Activated naive CD4-positive, alpha-beta T cell treated with anti-CD3 and anti-CD28 coated beads, Interleukin-2, amount 50 U/mL, for 72 hours (primary cell): ENCODE data around the gene MOB3A. TPM values are rescaled to one million over a fixed set of nuclear protein-coding genes. Genes with fewer than 3 reads are reported as not detected.

Source experiments
- ATAC-seq, 2 donors: fragments of 150-1000 bp; cut with Tn5 transposase; 2 replicates each; pipeline ENCODE4 v1.10.0; 2021; ENCODE audit warnings: mild to moderate bottlenecking in 2 of 2, moderate library complexity in 2 of 2
- DNase-seq, 2 donors: peaks; one replicate each; pipeline ENCODE4 v3.0.0; 2021 to 2022; ENCODE audit warnings: low spot score in 2 of 2
- H3K27ac Mint-ChIP-seq, 2 donors: one replicate each; pipeline ENCODE4 v1.8.0; 2022; ENCODE audit warnings: mild to moderate bottlenecking in 2 of 2, mixed read lengths in 2 of 2
- H3K36me3 Mint-ChIP-seq, 2 donors: one replicate each; pipeline ENCODE4 v1.8.0; 2022; ENCODE audit warnings: mixed read lengths in 2 of 2
- H3K9me3 Mint-ChIP-seq, 2 donors: one replicate each; pipeline ENCODE4 v1.8.0; 2022; ENCODE audit warnings: mixed read lengths in 2 of 2
- total RNA-seq, 2 donors: library from RNA; stranded (reverse); gene quantifications; one replicate each; pipeline ENCODE4 v1.2.3, GENCODE V29; 2022

The MOB3A gene
- total RNA-seq, 2 donors from 2014 or later, result 91.8 to 183 TPM

GRCh38 chr19:2114821-2115220, 18.7 kb upstream of the MOB3A start:
- H3K36me3 Mint-ChIP-seq, result peaks cover 4 to 8% of the 10 kb centered on the region in 2 donors
- DNase-seq (no peak), ATAC-seq (no peak)

GRCh38 chr19:2114218-2114617, 18.1 kb upstream of the MOB3A start:
- peak overlapping the region in 1 of 2 donors; percentile 36 for H3K27ac Mint-ChIP-seq
- no peaks in the 10 kb centered on the region for H3K9me3 Mint-ChIP-seq
- peaks cover 4 to 8% of the 10 kb centered on the region in 2 donors for H3K36me3 Mint-ChIP-seq
- no peak for ATAC-seq
- no peak for DNase-seq

More at GRCh38 chr19:2114821-2115220, 18.7 kb upstream of the MOB3A start:
- no peak overlapping the region for H3K27ac Mint-ChIP-seq
- no peaks in the 10 kb centered on the region for H3K9me3 Mint-ChIP-seq

DNA sequence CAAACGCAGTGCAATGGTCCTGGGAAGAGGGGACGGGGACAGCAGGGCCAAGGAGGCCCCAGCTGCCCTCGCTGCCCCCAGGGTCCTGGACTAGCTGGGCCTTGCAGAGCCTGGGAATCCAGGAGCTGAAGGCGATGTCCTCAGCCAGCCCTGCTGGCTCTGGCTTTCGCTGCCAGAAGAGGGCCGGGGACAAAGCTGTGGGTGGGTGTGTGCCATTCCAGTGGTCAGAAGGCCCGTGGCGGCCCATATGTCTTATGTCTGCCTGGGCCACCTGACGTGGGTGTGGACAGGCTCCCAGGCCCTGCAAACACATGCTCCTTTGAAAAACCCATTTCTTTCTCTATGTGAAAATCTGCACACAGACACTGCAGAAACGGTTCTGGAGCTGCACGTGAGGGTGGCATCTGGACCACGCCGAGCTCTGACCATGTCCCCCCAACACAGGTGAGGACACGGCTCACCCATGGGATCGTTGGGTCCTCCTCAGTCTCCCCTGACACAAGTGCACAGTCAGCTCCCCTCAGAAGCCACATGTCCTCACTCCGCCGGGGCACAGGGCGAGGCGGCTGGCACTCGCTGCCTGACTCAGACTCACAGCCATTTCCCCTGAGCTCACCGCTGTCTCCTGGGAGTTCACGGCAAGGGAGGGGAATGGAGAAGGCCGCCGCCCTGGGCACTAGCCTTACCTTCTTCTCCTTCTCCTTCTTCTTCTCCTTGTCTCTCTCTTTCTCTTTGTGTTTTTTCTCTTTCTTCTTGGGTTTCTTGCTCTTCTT, 17.5 kb upstream of the MOB3A start:
- DNase-seq, result no peak
- Mint-ChIP-seq H3K27ac (peak overlapping the region in 1 of 2 donors; percentile 36), H3K9me3 (no peaks in the 10 kb centered on the region), H3K36me3 (peaks cover 4 to 8% of the 10 kb centered on the region in 2 donors)
- no peak for ATAC-seq

DNA sequence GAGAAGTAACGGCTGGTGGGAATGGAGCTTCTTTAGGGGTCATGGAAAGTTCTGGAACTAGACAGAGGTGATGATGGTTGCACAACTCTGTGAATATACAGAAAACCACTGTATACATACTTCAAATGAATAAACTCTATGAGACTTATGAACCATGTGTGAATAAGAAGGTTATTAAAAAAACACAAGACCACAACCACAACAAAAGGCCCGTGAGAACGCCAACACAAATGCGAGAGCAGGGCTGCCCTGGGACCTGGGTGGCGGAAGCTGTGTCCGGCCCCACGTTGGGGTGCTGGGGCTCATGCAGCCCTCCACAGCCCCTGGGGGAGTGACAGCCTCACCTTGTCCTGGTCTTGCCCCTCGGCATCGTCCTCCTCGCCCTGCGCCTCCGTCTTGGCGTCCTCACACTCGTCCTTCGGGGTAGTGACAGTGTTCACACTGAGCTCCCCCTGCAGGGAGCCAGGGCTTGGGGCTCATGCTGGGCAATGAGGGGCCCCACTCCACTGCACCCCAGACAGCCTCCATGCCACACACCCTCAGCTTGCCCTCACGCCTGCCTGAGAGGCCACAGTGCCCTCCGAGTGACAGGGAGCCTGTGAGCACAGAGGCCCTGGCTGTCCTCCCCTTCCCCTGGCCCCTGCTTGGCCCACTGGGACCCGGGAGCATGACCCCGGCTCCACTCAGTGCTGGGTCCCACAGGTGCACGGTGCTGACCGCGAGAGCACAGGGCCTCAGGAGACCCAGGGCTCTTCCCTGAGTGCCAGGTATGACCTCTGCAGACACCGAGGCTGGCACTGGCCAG, 16.6 kb upstream of the MOB3A start:
- ATAC-seq, result peak; percentile 9 to 18
- Mint-ChIP-seq H3K27ac (peak overlapping the region in 1 of 2 donors; percentile 74), H3K36me3 (peaks cover 8 to 10% of the 10 kb centered on the region in 2 donors), H3K9me3 (no peaks in the 10 kb centered on the region)
- no peak for DNase-seq

DNA sequence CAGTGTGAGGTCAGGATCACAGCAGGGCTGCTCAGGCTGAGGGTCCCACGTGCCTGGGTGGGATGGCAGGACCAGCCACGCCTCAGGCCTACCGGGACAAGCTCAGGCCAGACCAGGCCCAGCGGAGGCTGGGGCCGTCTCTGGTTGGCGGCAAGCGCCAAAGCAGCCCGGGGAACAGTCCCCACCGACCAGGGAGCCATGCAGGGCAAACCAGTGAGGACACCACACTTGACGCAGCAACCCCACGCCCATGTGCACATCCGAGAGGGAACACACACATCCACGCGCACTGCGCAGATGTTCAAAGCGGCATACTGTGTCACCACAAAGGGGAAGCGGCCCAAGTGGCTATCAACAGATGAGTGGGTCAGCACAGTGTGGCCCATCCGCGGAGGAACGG, 15.8 kb upstream of the MOB3A start:
- peak overlapping the region; percentile 74 to 87 for H3K27ac Mint-ChIP-seq
- no peak for ATAC-seq
- no peaks in the 10 kb centered on the region for H3K9me3 Mint-ChIP-seq
- no peak for DNase-seq
- H3K36me3 Mint-ChIP-seq, result peaks cover 12 to 13% of the 10 kb centered on the region in 2 donors

DNA sequence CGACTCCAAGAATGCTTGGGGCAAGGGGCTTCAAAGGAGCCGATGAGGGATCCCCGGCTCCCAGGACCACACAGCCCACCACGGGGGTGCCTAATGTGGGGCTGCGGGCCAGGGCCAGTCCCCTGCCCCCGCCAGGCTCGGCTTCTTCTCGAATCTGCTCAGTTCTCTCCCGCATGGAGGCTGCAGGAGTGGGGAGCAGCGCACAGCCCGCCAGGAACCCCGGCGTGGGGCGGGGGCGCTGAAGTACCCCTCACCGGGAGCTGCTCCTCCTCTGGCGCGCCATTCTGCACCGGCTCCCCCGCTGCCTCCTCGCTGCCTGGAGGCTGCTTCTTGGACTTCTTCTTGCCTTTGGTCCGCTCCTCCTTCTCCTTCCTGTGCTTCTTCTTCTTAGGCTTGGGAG, 15.3 kb upstream of the MOB3A start:
- no peak for DNase-seq
- H3K27ac Mint-ChIP-seq, result peak overlapping the region; percentile 74 to 87
- H3K9me3 Mint-ChIP-seq, result peaks cover 0 to 4% of the 10 kb centered on the region in 2 donors
- ATAC-seq, result no peak
- H3K36me3 Mint-ChIP-seq, result peaks cover 17 to 18% of the 10 kb centered on the region in 2 donors

DNA sequence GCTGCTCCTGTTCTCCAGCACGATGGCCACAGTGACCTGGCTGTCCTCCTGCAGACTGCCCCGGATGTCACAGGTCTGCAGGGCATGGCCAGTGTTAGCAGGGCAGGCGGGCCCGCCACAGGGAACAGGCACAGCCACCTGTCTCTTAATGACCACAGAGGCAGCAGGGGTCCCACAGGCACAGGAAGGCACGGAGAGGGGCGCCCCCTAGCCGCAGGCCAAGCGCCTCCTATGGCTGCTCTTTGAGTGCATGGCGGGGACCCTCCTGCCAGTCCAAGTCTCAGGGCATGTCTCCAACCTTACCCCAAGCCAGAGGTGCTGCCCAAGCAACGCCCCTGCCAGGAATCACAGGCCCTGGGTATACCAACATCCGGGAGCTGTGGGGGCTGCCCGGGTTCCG, 14.7 kb upstream of the MOB3A start:
- H3K36me3 Mint-ChIP-seq, result peaks cover 23 to 24% of the 10 kb centered on the region in 2 donors
- DNase-seq (no peak), ATAC-seq (no peak)
- H3K27ac Mint-ChIP-seq, result peak overlapping the region in 1 of 2 donors; percentile 36
- peaks cover 0 to 5% of the 10 kb centered on the region in 2 donors for H3K9me3 Mint-ChIP-seq

- ATAC-seq, result no peak
- no peak for DNase-seq
- peak overlapping the region in 1 of 2 donors; percentile 81 for H3K27ac Mint-ChIP-seq
- peaks cover 31 to 36% of the 10 kb centered on the region in 2 donors for H3K36me3 Mint-ChIP-seq
- H3K9me3 Mint-ChIP-seq, result peaks cover 0 to 5% of the 10 kb centered on the region in 2 donors
Measured at GRCh38 chr19:2109046-2109864, 13.1 kb upstream of the MOB3A start.

DNA sequence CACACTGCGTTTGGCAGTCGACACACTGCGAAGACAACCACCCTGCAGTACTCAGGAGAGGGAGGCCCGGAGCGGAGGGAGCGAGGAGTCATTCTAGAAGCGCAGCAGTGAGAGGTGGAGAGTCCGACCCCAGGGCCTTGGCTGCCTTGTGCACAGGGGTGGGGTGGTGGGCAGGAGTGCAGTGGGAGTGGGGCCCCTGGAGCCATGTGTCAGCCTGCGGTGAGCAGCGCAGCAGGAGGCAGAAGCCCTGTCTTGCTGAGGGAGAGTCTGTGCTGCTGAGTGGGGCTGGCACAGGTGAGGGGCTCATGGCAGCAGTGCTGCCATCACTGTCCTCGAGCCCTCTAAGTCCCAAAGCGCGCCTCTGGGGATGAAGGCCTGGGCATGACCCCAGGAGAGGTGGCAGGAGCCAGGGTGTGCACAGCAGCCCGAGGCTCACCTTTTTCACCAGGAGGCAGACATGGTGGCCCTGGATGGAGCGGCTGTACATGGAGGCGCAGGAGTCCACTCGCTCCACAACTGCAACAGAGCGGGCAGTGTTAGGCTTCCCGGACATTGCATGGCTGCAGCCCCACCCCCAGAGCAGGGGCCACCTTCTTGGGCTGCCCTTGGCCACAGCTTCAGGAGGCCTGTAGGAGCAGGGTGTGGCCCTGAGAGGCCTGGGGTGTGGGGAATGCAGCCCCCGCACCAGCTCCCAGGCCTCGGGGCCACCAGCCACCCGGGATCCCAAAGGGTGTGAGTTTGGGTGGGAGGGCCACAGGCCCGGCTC, 12.3 kb upstream of the MOB3A start:
- ATAC-seq (no peak), DNase-seq (no peak)
- Mint-ChIP-seq H3K27ac (peak overlapping the region in 1 of 2 donors; percentile 8), H3K36me3 (peaks cover 39 to 40% of the 10 kb centered on the region in 2 donors), H3K9me3 (peaks cover 0 to 5% of the 10 kb centered on the region in 2 donors)

GRCh38 chr19:2103045-2103707, 7.0 kb upstream of the MOB3A start:
- peaks cover 40 to 41% of the 10 kb centered on the region in 2 donors for H3K36me3 Mint-ChIP-seq
- peak overlapping the region in 1 of 2 donors; percentile 4 for H3K27ac Mint-ChIP-seq
- ATAC-seq (no peak), DNase-seq (no peak)
- H3K9me3 Mint-ChIP-seq, result peaks cover 0 to 5% of the 10 kb centered on the region in 2 donors

DNA sequence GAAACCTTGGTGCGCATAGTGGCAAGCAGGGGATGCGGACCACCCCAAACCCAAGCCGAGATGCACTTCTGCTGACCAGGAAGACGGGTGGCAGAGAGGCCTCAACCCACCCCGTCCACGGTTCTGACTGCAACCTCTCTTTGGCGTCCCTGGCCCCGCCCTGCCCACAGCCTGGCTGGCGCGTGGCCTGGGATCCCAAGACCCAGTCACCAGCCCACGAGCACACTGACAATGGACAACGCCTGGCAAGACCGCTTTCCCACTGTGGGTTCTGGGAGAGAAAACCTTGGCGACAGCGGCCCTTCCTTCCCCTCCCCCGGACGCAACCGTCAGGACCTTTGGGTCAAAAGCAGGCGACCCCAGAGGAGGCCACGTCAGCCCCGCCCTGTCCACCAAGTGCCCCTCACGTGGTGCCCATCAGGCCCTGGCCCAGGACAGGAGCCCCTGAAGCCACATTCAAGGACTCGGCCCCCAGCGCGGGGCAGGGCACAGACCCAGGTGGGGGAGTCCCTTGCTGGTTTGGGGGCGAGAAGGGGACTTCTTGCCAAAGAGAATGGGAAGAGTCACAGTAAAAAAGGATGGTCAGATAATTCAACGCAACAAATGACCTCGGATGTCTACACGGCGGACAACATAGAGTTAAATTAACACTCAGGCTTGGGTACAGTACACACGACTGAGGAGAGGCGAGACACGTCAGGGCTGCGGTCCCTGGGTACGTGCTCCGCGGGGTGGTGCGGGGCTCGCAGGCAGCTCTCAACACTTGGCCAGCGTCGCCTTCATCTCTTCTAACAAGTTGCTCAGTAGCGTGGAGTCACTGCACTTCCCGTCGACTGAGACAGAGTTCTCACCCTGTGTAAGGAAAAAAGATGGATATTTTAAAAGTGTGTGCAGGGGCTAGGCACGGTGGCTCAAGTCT, 5.5 kb upstream of the MOB3A start:
- DNase-seq (no peak), ATAC-seq (no peak)
- peaks cover 0 to 3% of the 10 kb centered on the region in 2 donors for H3K9me3 Mint-ChIP-seq
- peak overlapping the region; percentile 22 to 30 for H3K27ac Mint-ChIP-seq
- H3K36me3 Mint-ChIP-seq, result peaks cover 32% of the 10 kb centered on the region in 2 donors

DNA sequence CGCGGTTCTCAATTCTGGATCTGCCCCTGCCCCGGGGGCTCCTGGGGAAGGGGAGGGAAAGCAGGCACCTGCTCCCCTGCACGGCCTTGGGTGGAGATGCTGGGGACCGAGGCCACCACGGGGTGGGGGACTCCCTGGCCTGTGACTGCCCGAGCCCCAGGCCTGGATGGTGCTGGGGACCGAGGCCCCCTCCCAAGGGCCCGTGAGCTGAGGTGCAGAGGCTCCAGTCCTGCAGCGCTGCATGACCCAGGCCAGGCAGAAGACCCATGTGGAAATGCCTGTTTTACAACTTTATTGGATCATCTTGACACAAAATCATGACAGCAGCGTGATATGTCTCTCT, 4.6 kb upstream of the MOB3A start:
- DNase-seq, result no peak
- no peak for ATAC-seq
- Mint-ChIP-seq H3K27ac (no peak overlapping the region), H3K9me3 (no peaks in the 10 kb centered on the region), H3K36me3 (peaks cover 24 to 25% of the 10 kb centered on the region in 2 donors)

DNA sequence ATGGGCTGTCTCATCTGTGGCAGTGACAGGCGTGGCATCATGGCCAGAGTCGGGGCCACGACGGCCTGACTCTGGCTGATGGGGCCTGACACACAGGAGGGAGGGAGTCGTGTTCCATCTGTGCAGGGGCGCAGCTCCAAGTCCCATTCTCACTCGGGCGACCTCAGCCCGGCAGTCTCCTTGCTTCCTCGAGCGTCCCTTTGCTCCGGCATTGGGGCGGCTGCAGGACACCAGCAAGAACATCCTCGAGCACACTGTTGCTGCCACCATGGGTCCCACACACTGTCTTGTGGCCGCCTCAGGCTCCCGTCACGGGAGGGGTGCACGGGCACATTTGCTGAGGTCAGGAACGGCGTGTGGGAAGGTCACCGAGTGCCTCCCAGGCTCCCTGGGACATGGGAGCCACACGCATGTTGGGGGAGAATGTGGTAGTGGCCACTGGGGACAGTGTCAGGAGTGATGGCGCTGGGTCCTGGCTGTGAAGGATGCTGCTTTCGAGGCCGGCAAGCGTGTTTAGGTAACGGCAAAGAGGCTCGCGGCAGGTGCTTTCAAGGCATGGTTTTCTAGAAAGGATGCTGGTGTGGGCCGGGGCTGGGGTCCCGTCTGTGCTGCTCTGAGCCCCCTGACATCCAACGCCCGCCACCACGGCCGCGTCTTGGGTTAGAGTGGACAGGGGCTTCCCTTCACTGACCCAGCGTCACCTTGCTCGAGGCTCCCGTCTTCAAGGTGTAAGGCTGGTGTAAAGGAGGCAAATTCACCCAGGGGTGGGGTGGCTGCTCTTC, 4.0 kb upstream of the MOB3A start:
- Mint-ChIP-seq H3K27ac (no peak overlapping the region), H3K9me3 (no peaks in the 10 kb centered on the region), H3K36me3 (peaks cover 21 to 25% of the 10 kb centered on the region in 2 donors)
- no peak for DNase-seq
- no peak for ATAC-seq

- Mint-ChIP-seq H3K27ac (no peak overlapping the region), H3K9me3 (no peaks in the 10 kb centered on the region), H3K36me3 (peaks cover 18 to 25% of the 10 kb centered on the region in 2 donors)
- ATAC-seq, result no peak
- DNase-seq, result no peak
Measured at GRCh38 chr19:2099054-2099501, 3.0 kb upstream of the MOB3A start.
